ENCODE results near the gene HECW1.

Gene HECW1

GRCh38 chr7:43137811-43138210 is 25.4 kb downstream of the HECW1 start:
- no peak for TF ChIP-seq CTCF (IDR thresholded peaks at IDR 0.05; ENCODE audit: extremely low read depth, missing control alignments)

GRCh38 chr7:43138710-43139109 is 26.3 kb downstream of the HECW1 start:
- TF ChIP-seq CTCF (IDR thresholded peaks at IDR 0.05; ENCODE audit: extremely low read depth, missing control alignments): no peak
- DNase-seq (ENCODE audit: low spot score): no peak

More at GRCh38 chr7:43137811-43138210, 25.4 kb downstream of the HECW1 start:
- DNase-seq (ENCODE audit: low spot score): no peak

- no peak for TF ChIP-seq CTCF (IDR thresholded peaks at IDR 0.05; ENCODE audit: extremely low read depth, missing control alignments)
- no peak for DNase-seq (ENCODE audit: low spot score)
These were observed 26.7 kb downstream of the HECW1 start for GRCh38 chr7:43139137-43139536.

- no peak for TF ChIP-seq CTCF (IDR thresholded peaks at IDR 0.05; ENCODE audit: extremely low read depth, missing control alignments)
- DNase-seq (ENCODE audit: low spot score): no peak
These were observed 27.7 kb downstream of the HECW1 start for GRCh38 chr7:43140186-43140585.

GRCh38 chr7:43141091-43141490 is 28.6 kb downstream of the HECW1 start:
- no peak for TF ChIP-seq CTCF (IDR thresholded peaks at IDR 0.05; ENCODE audit: extremely low read depth, missing control alignments)
- DNase-seq (ENCODE audit: low spot score): no peak

GRCh38 chr7:43142703-43143102 is 30.3 kb downstream of the HECW1 start:
- TF ChIP-seq CTCF (IDR thresholded peaks at IDR 0.05; ENCODE audit: extremely low read depth, missing control alignments): no peak
- DNase-seq (ENCODE audit: low spot score): no peak

- DNase-seq (ENCODE audit: low spot score): no peak
- no peak for TF ChIP-seq CTCF (IDR thresholded peaks at IDR 0.05; ENCODE audit: extremely low read depth, missing control alignments)
These were observed 31.6 kb downstream of the HECW1 start for GRCh38 chr7:43143918-43144589.

Measured in GM20000 (cell line).